WERI-Rb-1 (cell line): ENCODE results near the gene FAM193A.

Source experiments
- DNase-seq: peaks from one replicate; pipeline ENCODE4 v3.0.0-alpha.2; 2020
- H3K27ac ChIP-seq: fragments of 250-450 bp; sonication (Bioruptor Pico); 2 replicates; pipeline ENCODE4 v1.5.1; 2020; ENCODE audit warnings: mild to moderate bottlenecking, moderate library complexity
- H3K27me3 ChIP-seq: fragments of 250-450 bp; sonication (Bioruptor Pico); 2 replicates; pipeline ENCODE4 v1.5.1; 2021; ENCODE audit warnings: mild to moderate bottlenecking, low read depth, moderate library complexity; ENCODE audit not compliant: insufficient read depth, severe bottlenecking
- H3K36me3 ChIP-seq: fragments of 250-450 bp; sonication (Bioruptor Pico); 2 replicates; pipeline ENCODE4 v1.5.1; 2020; ENCODE audit warnings: mild to moderate bottlenecking, moderate library complexity
- H3K4me3 ChIP-seq: 2 replicates; pipeline ENCODE4 v1.5.1; 2011; ENCODE audit warnings: low read depth, mild to moderate bottlenecking, control low read depth, low read length
- H3K9me3 ChIP-seq: fragments of 250-450 bp; sonication (Bioruptor Pico); 2 replicates; pipeline ENCODE4 v1.5.1; 2021; ENCODE audit warnings: mild to moderate bottlenecking, moderate library complexity; ENCODE audit not compliant: severe bottlenecking
- CTCF ChIP-seq: IDR thresholded peaks from 2 replicates; pipeline ENCODE4 v1.5.1; 2011; ENCODE audit warnings: low read depth, mild to moderate bottlenecking, control low read depth, inconsistent platforms, low read length

The FAM193A gene

GRCh38 chr4:2753436-2753835 lies 217.0 kb downstream of the FAM193A start:
- DNase-seq, result no peak
- TF ChIP-seq CTCF, result no peak
- H3K36me3 ChIP-seq, result peaks cover 21% of the 10 kb centered on the region
- no peak overlapping the region for H3K4me3 ChIP-seq
- no peaks in the 10 kb centered on the region for H3K9me3 ChIP-seq
- no peak overlapping the region for H3K27ac ChIP-seq
- H3K27me3 ChIP-seq, result no peaks in the 10 kb centered on the region

GRCh38 chr4:2754848-2755819 lies 218.7 kb downstream of the FAM193A start:
- H3K27ac ChIP-seq, result no peak overlapping the region
- no peak for DNase-seq

GRCh38 chr4:2755821-2756690 lies 219.6 kb downstream of the FAM193A start, which contains the start of gene TNIP2:
Gene TNIP2, minus strand, starts transcription at chr4:2756336. Its CDS starts 47 bp downstream, at chr4:2756289.
- Histone ChIP-seq H3K36me3 (peaks cover 17% of the 10 kb centered on the region), H3K4me3 (peak within 1 kb of the TSS; percentile 72), H3K27ac (peak within 1 kb of the TSS; percentile 84), H3K27me3 (no peaks in the 10 kb centered on the region), H3K9me3 (no peaks in the 10 kb centered on the region)
- peak; percentile 87 for DNase-seq
- TF ChIP-seq CTCF, result peak; percentile 57

More at GRCh38 chr4:2754848-2755819, 218.7 kb downstream of the FAM193A start:
- Histone ChIP-seq H3K9me3 (no peaks in the 10 kb centered on the region), H3K27me3 (no peaks in the 10 kb centered on the region), H3K4me3 (peak overlapping the region; percentile 72), H3K36me3 (peaks cover 17% of the 10 kb centered on the region)
- TF ChIP-seq CTCF, result no peak

GRCh38 chr4:2756691-2757350 lies 220.4 kb downstream of the FAM193A start:
- Histone ChIP-seq H3K36me3 (peaks cover 17% of the 10 kb centered on the region), H3K27ac (peak overlapping the region; percentile 68), H3K9me3 (no peaks in the 10 kb centered on the region), H3K4me3 (peak overlapping the region; percentile 37), H3K27me3 (no peaks in the 10 kb centered on the region)
- no peak for DNase-seq
- TF ChIP-seq CTCF, result no peak

DNA sequence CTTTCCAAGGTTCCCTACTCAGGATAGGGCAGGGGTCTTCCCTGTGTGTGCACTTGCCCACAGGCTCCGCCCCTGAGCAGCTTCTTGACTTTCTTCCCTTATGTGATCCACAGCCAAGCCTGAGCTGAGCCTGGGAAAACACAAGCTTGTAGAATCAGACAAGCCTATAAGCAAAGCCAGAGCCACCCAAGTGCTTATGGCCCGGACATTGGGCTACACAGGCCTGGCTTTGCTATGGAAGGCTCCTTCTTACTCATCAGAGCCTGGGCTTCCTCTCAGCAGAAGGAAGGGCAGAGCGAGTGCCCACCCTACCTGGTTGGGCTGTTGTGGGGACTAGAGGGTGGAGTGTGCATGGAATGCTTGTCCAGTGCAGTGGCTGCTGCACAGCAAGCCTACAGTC lies 221.0 kb downstream of the FAM193A start:
- no peak for DNase-seq
- no peak for TF ChIP-seq CTCF
- H3K27ac ChIP-seq, result no peak overlapping the region
- no peak overlapping the region for H3K4me3 ChIP-seq
- H3K36me3 ChIP-seq, result peaks cover 13% of the 10 kb centered on the region
- H3K27me3 ChIP-seq, result no peaks in the 10 kb centered on the region
- H3K9me3 ChIP-seq, result no peaks in the 10 kb centered on the region
